ENCODE data around the gene SP2.
A peak's percentile ranks its signal among the peaks of the same experiment; 100 is the strongest.

Gene SP2

GRCh38 chr17:47851764-47852112 is 44.3 kb upstream of the SP2 start:
- Histone ChIP-seq H3K9me3 (replicated peaks; ENCODE audit: insufficient read depth, low read length) (no peaks in the 10 kb centered on the region), H2AFZ (ENCODE audit: low read length) (no peak overlapping the region), H3F3A (ENCODE audit: insufficient read depth, low read length) (no peaks in the 10 kb centered on the region), H3K27me3 (replicated peaks; ENCODE audit: insufficient read depth, low read length) (peaks cover 96% of the 10 kb centered on the region), H3K4me2 (ENCODE audit: low read depth, low read length) (no peak overlapping the region), H3K4me1 (ENCODE audit: low read length) (0 out of 2 replicates have a peak, but pooled peaks cover 4% of the 10 kb centered on the region), H3K36me3 (replicated peaks; ENCODE audit: insufficient read depth, low read length) (no peaks in the 10 kb centered on the region), H4K20me1 (ENCODE audit: insufficient read depth, low read length) (no peaks in the 10 kb centered on the region), H3K27ac (ENCODE audit: low read length) (no peak overlapping the region), H3K9me2 (replicated peaks; ENCODE audit: insufficient read depth, low read length) (no peaks in the 10 kb centered on the region), H3K4me3 (ENCODE audit: low read length) (no peak overlapping the region), H3K9ac (ENCODE audit: low read length) (no peak overlapping the region), H3K79me2 (ENCODE audit: low read length) (no peaks in the 10 kb centered on the region)
- TF ChIP-seq EZH2 (optimal IDR thresholded peaks at IDR 0.05; ENCODE audit: low read depth, low read length) = no peak
- TF ChIP-seq, protein P1, sequence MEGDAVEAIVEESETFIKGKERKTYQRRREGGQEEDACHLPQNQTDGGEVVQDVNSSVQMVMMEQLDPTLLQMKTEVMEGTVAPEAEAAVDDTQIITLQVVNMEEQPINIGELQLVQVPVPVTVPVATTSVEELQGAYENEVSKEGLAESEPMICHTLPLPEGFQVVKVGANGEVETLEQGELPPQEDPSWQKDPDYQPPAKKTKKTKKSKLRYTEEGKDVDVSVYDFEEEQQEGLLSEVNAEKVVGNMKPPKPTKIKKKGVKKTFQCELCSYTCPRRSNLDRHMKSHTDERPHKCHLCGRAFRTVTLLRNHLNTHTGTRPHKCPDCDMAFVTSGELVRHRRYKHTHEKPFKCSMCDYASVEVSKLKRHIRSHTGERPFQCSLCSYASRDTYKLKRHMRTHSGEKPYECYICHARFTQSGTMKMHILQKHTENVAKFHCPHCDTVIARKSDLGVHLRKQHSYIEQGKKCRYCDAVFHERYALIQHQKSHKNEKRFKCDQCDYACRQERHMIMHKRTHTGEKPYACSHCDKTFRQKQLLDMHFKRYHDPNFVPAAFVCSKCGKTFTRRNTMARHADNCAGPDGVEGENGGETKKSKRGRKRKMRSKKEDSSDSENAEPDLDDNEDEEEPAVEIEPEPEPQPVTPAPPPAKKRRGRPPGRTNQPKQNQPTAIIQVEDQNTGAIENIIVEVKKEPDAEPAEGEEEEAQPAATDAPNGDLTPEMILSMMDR (IDR thresholded peaks at IDR 0.05; ENCODE audit: low read length) = no peak
- no peak for TF ChIP-seq EZH2phosphoT487 (IDR thresholded peaks at IDR 0.05; ENCODE audit: low read length)
- no peak for DNase-seq

DNA sequence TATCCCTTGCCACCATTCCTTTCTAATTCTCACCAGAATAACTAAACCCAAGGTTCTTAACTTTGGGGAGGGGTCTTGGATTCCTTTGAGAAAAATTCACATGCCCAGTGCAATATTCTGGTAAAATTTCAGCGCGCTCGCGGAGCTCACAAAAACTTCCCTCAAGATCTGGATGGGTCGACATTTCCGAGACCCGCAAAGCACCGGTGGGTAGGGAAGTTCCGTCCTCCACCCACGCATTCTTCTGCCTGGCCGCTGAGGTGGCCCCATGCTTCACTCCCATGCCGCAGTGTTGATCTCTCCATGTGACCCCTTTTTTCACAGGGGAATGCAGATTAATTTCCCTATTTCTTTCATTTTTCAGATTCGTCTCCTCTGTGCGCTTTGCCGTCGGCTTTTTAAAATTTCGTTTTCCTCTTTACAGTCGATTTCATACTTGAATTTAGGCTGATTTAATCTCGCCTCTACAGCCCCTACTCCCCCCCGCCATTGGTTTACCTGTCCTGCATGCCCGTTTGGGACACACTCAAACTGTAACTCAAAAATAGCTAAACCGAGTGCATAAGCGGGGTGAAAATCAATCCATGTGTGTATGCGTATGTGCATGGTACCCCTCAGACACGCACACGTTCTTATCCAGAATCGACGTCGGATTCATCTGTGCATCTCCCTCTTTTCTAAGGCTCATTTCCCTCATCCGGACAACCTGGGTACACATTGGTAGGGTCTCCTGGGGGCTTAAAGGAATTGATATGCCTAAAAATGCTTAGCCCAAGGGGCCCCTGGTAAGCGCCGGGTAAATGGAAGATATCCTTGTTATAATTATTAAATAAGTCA is 43.7 kb upstream of the SP2 start:
- Histone ChIP-seq H3K4me3 (ENCODE audit: low read length) (no peak overlapping the region), H3K4me1 (ENCODE audit: low read length) (0 out of 2 replicates have a peak, but pooled peaks cover under 1% of the 10 kb centered on the region), H3K4me2 (ENCODE audit: low read depth, low read length) (no peak overlapping the region), H3F3A (ENCODE audit: insufficient read depth, low read length) (no peaks in the 10 kb centered on the region), H3K9ac (ENCODE audit: low read length) (no peak overlapping the region), H4K20me1 (ENCODE audit: insufficient read depth, low read length) (no peaks in the 10 kb centered on the region), H3K9me2 (replicated peaks; ENCODE audit: insufficient read depth, low read length) (no peaks in the 10 kb centered on the region), H2AFZ (ENCODE audit: low read length) (no peak overlapping the region), H3K27ac (ENCODE audit: low read length) (no peak overlapping the region), H3K9me3 (replicated peaks; ENCODE audit: insufficient read depth, low read length) (no peaks in the 10 kb centered on the region), H3K27me3 (replicated peaks; ENCODE audit: insufficient read depth, low read length) (peaks cover 96% of the 10 kb centered on the region), H3K36me3 (replicated peaks; ENCODE audit: insufficient read depth, low read length) (no peaks in the 10 kb centered on the region), H3K79me2 (ENCODE audit: low read length) (no peaks in the 10 kb centered on the region)
- TF ChIP-seq, protein P1 (IDR thresholded peaks at IDR 0.05; ENCODE audit: low read length) = no peak
- TF ChIP-seq EZH2 (optimal IDR thresholded peaks at IDR 0.05; ENCODE audit: low read depth, low read length) (no peak), EZH2phosphoT487 (IDR thresholded peaks at IDR 0.05; ENCODE audit: low read length) (0 out of 2 replicates have a peak, but pooled peaks have one; percentile 3)
- no peak for DNase-seq

GRCh38 chr17:47853616-47854015 is 42.4 kb upstream of the SP2 start:
- no peaks in the 10 kb centered on the region for H3K36me3 ChIP-seq (replicated peaks; ENCODE audit: insufficient read depth, low read length)
- no peak overlapping the region for H3K4me2 ChIP-seq (ENCODE audit: low read depth, low read length)
- no peaks in the 10 kb centered on the region for H4K20me1 ChIP-seq (ENCODE audit: insufficient read depth, low read length)
- TF ChIP-seq EZH2 (optimal IDR thresholded peaks at IDR 0.05; ENCODE audit: low read depth, low read length) = no peak
- TF ChIP-seq EZH2phosphoT487 (IDR thresholded peaks at IDR 0.05; ENCODE audit: low read length) = no peak
- TF ChIP-seq, protein P1 (IDR thresholded peaks at IDR 0.05; ENCODE audit: low read length) = no peak
- H3K9ac ChIP-seq (ENCODE audit: low read length) = no peak overlapping the region
- H3K27ac ChIP-seq (ENCODE audit: low read length) = no peak overlapping the region
- no peaks in the 10 kb centered on the region for H3K9me2 ChIP-seq (replicated peaks; ENCODE audit: insufficient read depth, low read length)
- no peaks in the 10 kb centered on the region for H3K4me1 ChIP-seq (ENCODE audit: low read length)
- DNase-seq = no peak
- H3F3A ChIP-seq (ENCODE audit: insufficient read depth, low read length) = no peaks in the 10 kb centered on the region
- no peaks in the 10 kb centered on the region for H3K9me3 ChIP-seq (replicated peaks; ENCODE audit: insufficient read depth, low read length)
- H3K79me2 ChIP-seq (ENCODE audit: low read length) = no peaks in the 10 kb centered on the region
- no peak overlapping the region for H2AFZ ChIP-seq (ENCODE audit: low read length)
- H3K27me3 ChIP-seq (replicated peaks; ENCODE audit: insufficient read depth, low read length) = peaks cover 96% of the 10 kb centered on the region
- no peak overlapping the region for H3K4me3 ChIP-seq (ENCODE audit: low read length)
